ENCODE measurements around the gene DPH7. TPM values are rescaled to one million over a fixed set of nuclear protein-coding genes. Genes with fewer than 3 reads are reported as not detected.

The DPH7 gene
- total RNA-seq, 1 experiment from 2014 or later, result 58.4 TPM

DNA sequence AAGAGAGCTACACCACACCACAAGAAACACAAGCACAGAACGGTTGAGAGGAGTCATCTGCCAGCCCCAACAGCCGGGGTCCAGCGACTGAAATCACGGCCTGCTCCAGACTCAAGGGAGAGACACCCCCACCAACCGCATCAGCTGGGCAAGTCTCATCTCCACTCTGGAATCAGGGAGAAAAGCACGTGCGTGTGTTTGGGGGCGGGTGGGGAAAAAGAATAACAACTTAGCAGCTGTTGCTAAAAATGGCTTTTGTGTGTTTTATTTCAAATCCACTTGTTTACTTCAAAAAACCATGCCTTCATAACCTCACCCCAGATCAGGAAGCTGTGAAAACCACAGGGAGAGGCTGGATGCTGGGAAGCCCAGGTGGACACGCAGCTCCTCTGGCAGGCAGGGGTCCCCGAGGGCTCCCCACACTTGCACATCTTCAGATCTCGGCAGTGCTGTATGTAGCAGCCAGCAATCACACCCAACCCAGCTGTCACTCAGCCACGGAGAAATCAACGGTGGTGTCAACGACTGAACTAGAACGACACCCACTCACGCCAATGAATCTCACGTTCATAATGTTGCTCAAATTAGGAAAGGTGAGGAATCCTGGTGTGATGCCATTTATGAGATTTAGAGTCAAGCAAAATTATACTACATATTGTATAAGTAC lies 47.5 kb downstream of the DPH7 start:
- H3K4me3 Mint-ChIP-seq (ENCODE audit: unreplicated experiment), result no peak overlapping the region
- H3K4me3 ChIP-seq (ENCODE audit: low read depth, low read length), result no peak overlapping the region
- H3K36me3 ChIP-seq (ENCODE audit: control insufficient read depth, insufficient read depth, low read length), result no peaks in the 10 kb centered on the region
- H3K9me3 ChIP-seq, result no peaks in the 10 kb centered on the region
- POLR2A ChIA-PET, result no interaction called here
- H3K4me1 Mint-ChIP-seq (ENCODE audit: low read depth, unreplicated experiment), result peaks cover 7% of the 10 kb centered on the region
- peaks cover 7% of the 10 kb centered on the region; the same call in 1 of the 2 replicates for H3K4me1 ChIP-seq
- DNase-seq, result no peak
- H3K27me3 ChIP-seq (replicated peaks; ENCODE audit: control insufficient read depth, insufficient read depth, low read length), result no peaks in the 10 kb centered on the region
- H3K9me3 Mint-ChIP-seq (ENCODE audit: unreplicated experiment), result no peaks in the 10 kb centered on the region
- H3K27ac Mint-ChIP-seq (ENCODE audit: unreplicated experiment), result no peak overlapping the region
- H3K36me3 Mint-ChIP-seq (ENCODE audit: insufficient read depth, unreplicated experiment), result peaks cover 12% of the 10 kb centered on the region
- TF ChIP-seq, protein P1, sequence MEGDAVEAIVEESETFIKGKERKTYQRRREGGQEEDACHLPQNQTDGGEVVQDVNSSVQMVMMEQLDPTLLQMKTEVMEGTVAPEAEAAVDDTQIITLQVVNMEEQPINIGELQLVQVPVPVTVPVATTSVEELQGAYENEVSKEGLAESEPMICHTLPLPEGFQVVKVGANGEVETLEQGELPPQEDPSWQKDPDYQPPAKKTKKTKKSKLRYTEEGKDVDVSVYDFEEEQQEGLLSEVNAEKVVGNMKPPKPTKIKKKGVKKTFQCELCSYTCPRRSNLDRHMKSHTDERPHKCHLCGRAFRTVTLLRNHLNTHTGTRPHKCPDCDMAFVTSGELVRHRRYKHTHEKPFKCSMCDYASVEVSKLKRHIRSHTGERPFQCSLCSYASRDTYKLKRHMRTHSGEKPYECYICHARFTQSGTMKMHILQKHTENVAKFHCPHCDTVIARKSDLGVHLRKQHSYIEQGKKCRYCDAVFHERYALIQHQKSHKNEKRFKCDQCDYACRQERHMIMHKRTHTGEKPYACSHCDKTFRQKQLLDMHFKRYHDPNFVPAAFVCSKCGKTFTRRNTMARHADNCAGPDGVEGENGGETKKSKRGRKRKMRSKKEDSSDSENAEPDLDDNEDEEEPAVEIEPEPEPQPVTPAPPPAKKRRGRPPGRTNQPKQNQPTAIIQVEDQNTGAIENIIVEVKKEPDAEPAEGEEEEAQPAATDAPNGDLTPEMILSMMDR (IDR thresholded peaks at IDR 0.05; ENCODE audit: insufficient read depth in 1 of 2, low read depth in 1 of 2, low read length in 1 of 2, severe bottlenecking in 1 of 2, unreplicated experiment in 1 of 2), result no peak
- BruUV-seq (replicated peaks), result no TSS peak
- intact Hi-C loops (cut with micrococcal nuclease; ENCODE audit: unreplicated experiment), result loop anchor here (10.0 kb wide), 1 partner anchor 236 kb away; no protein-coding TSS in a partner anchor
- CTCF ChIA-PET, result no interaction called here
- no peaks in the 10 kb centered on the region for H3K27me3 Mint-ChIP-seq (ENCODE audit: insufficient read depth, unreplicated experiment)

DNA sequence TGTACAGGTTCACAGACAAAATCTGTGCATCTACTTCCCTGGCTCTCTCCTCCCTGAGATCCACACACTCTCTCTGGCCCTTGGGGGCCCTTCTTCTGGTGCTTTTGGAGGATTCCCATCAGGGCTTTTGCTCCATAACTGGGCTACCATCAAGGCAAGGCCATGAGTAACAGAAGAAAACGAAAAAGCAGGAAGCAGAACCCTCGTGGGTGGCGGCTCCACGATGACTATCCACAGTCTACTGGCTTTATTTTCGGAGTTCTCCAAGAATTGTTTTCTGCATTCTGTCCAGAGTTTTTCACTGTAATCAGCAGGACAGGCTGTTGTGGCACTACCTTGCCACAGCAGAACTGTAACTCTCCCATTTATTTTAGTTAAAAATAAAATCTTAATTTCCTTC lies 48.4 kb downstream of the DPH7 start:
- Mint-ChIP-seq H3K27ac (ENCODE audit: unreplicated experiment) (no peak overlapping the region), H3K36me3 (ENCODE audit: insufficient read depth, unreplicated experiment) (peaks cover 12% of the 10 kb centered on the region), H3K4me3 (ENCODE audit: unreplicated experiment) (no peak overlapping the region), H3K4me1 (ENCODE audit: low read depth, unreplicated experiment) (peaks cover 7% of the 10 kb centered on the region), H3K9me3 (ENCODE audit: unreplicated experiment) (no peaks in the 10 kb centered on the region), H3K27me3 (ENCODE audit: insufficient read depth, unreplicated experiment) (no peaks in the 10 kb centered on the region)
- CTCF ChIA-PET, result no interaction called here
- DNase-seq, result no peak
- no TSS peak for BruUV-seq (replicated peaks)
- no peaks in the 10 kb centered on the region for H3K27me3 ChIP-seq (replicated peaks; ENCODE audit: control insufficient read depth, insufficient read depth, low read length)
- POLR2A ChIA-PET, result no interaction called here
- no peaks in the 10 kb centered on the region for H3K9me3 ChIP-seq
- no peak overlapping the region for H3K4me3 ChIP-seq (ENCODE audit: low read depth, low read length)
- TF ChIP-seq, protein P1 (IDR thresholded peaks at IDR 0.05; ENCODE audit: insufficient read depth in 1 of 2, low read depth in 1 of 2, low read length in 1 of 2, severe bottlenecking in 1 of 2, unreplicated experiment in 1 of 2), result no peak
- no peaks in the 10 kb centered on the region for H3K36me3 ChIP-seq (ENCODE audit: control insufficient read depth, insufficient read depth, low read length)
- intact Hi-C loops (cut with micrococcal nuclease; ENCODE audit: unreplicated experiment), result loop anchor here (10.0 kb wide), 1 partner anchor 236 kb away; no protein-coding TSS in a partner anchor
- peaks cover 7% of the 10 kb centered on the region; the same call in 1 of the 2 replicates for H3K4me1 ChIP-seq

DNA sequence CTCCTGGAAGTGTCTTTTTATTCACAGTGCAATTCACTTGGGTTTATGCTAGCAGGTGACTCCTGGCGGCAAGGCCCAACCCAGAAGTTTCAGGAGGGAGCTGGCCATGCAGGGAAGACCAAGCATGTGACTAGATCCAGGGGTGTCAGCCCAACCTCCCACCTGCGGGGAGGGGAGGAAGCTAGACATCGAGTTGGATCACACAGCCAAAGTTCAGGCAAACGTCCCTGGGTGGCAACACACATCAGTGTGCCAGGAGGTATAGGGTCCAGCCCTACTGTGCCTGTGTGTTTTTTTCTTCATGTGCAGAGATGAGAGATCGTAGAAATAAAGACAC lies 53.8 kb downstream of the DPH7 start:
- Histone ChIP-seq H3K4me1 (no peaks in the 10 kb centered on the region), H3K9me3 (no peaks in the 10 kb centered on the region), H3K36me3 (ENCODE audit: control insufficient read depth, insufficient read depth, low read length) (no peaks in the 10 kb centered on the region), H3K4me3 (ENCODE audit: low read depth, low read length) (no peak overlapping the region), H3K27me3 (replicated peaks; ENCODE audit: control insufficient read depth, insufficient read depth, low read length) (no peaks in the 10 kb centered on the region)
- H3K27ac Mint-ChIP-seq (ENCODE audit: unreplicated experiment), result no peak overlapping the region
- intact Hi-C loops (cut with micrococcal nuclease; ENCODE audit: unreplicated experiment), result no loop called here
- H3K4me1 Mint-ChIP-seq (ENCODE audit: low read depth, unreplicated experiment), result no peaks in the 10 kb centered on the region
- TF ChIP-seq, protein P1 (IDR thresholded peaks at IDR 0.05; ENCODE audit: insufficient read depth in 1 of 2, low read depth in 1 of 2, low read length in 1 of 2, severe bottlenecking in 1 of 2, unreplicated experiment in 1 of 2), result no peak
- BruUV-seq (replicated peaks), result no TSS peak
- POLR2A ChIA-PET, result no interaction called here
- no peaks in the 10 kb centered on the region for H3K27me3 Mint-ChIP-seq (ENCODE audit: insufficient read depth, unreplicated experiment)
- H3K4me3 Mint-ChIP-seq (ENCODE audit: unreplicated experiment), result no peak overlapping the region
- H3K9me3 Mint-ChIP-seq (ENCODE audit: unreplicated experiment), result no peaks in the 10 kb centered on the region
- DNase-seq, result no peak
- H3K36me3 Mint-ChIP-seq (ENCODE audit: insufficient read depth, unreplicated experiment), result no peaks in the 10 kb centered on the region
- CTCF ChIA-PET, result interaction anchor here (0.9 kb wide), 1 partner anchor 102 kb away, joined by 6 read pairs; the partner anchor contains the start of gene EXD3
